NCI-H524 (cell line): ENCODE data around the gene THAP11.
"Not testable (repeated sequence)": the region's sequence is repeated elsewhere in the genome, so short reads cannot be mapped to it uniquely, and the experiment has no call there.

Source experiments
- DNase-seq, 2 experiments: peaks; one replicate each; lab custom pipeline; 2025; lab: John Stamatoyannopoulos, UW

THAP11 gene

DNA sequence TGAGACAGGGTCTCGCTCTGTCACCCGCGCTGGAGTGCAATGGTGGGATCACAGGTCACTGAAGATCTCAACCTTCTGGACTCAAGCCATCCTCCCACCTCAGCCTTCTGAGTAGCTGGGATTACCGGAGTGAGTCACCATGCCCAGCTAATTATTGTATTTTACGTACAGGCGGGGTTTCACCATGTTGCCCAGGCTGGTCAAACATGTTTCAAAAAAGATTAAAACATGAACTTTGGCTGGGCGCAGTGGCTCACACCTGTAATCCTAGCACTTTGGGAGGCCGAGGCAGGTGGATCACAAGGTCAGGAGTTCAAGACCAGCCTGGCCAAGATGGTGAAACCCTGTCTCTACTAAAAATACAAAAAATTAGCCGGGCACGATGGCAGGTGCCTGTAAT is 4.9 kb upstream of the THAP11 start:
- not testable (repeated sequence) for DNase-seq

DNA sequence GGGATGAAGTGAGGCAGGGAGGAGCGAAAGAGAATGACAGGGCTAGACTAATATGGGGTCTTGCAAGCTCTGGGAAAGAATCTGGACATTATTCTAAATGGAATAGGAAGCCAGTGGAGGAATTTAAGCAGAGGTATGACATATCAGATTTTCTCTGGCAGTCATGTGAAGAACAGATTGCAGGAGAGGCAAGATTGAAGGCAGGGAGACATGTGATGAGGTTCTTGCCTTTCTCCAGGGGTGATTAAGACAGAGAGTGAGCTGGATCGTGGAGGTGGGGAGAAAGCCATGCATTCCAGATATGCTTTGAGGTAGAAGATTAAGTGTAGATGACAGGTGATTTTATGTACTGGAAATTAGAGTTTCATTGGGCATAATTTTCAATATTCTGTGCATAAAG is 4.3 kb upstream of the THAP11 start:
- DNase-seq: no peak

DNA sequence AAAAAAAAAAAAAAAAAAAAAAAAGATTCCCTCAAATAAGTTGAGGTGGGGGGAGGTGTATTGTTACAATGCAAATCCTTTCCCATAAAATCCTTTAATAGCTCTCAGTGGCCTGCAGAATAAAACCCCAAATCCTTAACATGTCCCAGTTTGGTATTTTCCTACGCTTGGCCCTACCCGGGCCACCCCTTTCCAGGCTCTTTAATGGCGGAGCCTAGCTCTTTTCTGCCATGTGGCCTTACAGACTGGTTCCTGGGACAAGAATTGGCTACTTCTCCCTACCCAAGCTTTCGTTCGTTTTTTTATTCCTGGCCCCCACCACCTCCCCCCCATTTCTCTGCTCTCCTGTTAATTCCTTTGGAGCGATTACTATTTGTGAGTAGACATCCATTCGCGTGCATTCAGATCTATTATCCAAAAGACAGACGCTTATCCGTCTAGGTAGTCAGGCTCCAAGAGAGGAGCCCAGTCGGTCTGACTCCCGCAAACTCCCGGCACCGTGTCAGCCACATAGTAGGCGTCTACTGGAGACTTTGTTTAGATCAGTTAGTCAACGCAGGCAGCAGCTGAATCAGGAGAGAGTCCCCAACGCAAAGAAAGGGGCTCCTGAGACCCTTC is 813 bp upstream of the THAP11 start:
- no peak for DNase-seq

DNA sequence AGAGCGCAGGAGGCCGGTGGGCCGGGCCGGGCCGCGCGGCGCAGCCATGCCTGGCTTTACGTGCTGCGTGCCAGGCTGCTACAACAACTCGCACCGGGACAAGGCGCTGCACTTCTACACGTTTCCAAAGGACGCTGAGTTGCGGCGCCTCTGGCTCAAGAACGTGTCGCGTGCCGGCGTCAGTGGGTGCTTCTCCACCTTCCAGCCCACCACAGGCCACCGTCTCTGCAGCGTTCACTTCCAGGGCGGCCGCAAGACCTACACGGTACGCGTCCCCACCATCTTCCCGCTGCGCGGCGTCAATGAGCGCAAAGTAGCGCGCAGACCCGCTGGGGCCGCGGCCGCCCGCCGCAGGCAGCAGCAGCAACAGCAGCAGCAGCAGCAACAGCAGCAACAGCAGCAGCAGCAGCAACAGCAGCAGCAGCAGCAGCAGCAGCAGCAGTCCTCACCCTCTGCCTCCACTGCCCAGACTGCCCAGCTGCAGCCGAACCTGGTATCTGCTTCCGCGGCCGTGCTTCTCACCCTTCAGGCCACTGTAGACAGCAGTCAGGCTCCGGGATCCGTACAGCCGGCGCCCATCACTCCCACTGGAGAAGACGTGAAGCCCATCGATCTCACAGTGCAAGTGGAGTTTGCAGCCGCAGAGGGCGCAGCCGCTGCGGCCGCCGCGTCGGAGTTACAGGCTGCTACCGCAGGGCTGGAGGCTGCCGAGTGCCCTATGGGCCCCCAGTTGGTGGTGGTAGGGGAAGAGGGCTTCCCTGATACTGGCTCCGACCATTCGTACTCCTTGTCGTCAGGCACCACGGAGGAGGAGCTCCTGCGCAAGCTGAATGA is 606 bp downstream of the THAP11 start:
- peak; percentile 32 to 74 for DNase-seq

DNA sequence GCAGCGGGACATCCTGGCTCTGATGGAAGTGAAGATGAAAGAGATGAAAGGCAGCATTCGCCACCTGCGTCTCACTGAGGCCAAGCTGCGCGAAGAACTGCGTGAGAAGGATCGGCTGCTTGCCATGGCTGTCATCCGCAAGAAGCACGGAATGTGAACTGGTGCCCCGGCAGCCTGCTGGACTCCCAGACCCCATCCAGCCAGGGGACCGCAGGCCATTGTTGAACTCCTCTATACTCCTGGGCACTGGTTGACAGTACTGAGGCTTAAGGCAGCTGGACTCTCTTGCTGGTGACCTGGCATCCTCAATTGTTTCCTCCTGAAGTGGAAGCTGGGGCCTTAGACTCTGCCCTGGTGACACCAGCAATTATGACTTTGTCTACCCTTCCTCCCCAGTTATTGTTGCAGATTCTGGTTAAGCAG is 1.2 kb downstream of the THAP11 start:
- DNase-seq: no peak

DNA sequence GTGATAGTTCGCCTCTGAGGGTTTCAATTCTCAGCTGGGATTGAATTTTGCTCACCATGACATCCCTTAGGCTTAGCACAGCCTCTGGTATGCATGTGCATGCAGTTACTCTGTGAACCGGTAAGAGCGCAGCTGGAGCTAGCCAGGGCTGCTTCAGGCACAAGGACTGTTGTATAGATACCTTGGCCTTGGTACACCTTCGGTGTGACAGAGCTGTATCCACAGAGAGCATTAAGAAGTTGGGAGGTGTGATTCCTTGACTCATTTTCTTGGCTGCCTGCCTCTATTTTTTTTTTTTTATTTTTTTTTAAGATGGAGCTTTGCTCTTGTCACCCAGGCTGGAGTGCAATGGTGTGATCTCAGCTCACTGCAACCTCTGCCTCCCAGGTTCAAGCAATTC is 2.4 kb downstream of the THAP11 start:
- DNase-seq: peak in 1 of 2 experiments; percentile 21

DNA sequence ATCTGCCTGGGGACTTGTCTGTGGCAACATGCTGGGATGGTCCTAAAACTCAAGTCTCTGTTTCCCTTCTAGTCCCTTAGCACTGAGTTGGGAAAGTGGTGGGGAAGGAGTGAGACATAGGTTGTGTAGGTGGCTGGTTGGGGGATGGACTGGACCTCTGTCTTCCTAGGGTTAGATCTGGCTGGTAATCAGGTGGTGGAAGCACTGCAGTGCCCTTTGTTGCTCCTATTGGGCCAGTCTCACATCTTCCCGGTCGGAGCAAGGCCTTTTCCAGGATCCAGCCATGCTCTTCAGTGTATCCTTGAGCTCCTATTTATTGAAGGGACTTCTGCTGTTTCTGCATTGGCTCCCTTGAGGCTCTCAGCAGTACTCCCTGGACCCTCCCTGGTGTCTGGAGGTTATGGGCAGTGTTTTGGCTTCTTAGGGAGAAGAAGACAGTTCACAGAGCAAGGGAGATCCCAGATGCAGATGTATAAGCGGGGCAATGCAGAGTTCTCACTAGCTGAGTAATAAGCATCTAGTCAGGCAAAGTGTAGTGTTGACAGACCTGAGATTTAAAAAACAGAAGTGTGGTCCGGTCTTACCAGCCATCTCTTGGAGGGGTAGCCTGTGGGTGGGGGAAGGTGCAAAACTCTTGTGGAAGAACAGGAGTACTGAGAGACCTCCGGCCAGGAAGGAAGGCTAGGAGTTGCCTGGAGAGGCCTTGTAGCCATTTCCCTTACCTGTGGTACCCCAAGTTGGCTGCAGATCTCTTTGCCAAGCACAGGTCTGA is 3.4 kb downstream of the THAP11 start:
- DNase-seq: no peak

DNA sequence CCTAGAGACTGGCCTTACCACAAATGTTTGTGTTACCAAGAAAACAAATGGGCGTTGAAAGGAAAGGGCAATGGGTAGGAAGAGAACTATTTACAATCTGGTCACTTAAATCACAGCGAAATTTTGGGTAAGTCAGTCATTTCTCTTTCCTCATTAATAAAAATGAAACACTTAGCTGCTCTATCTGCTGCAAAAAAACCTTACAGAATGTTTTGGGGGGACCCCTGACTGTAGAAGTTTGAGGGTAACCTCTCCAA is 3.9 kb downstream of the THAP11 start:
- DNase-seq: no peak

DNA sequence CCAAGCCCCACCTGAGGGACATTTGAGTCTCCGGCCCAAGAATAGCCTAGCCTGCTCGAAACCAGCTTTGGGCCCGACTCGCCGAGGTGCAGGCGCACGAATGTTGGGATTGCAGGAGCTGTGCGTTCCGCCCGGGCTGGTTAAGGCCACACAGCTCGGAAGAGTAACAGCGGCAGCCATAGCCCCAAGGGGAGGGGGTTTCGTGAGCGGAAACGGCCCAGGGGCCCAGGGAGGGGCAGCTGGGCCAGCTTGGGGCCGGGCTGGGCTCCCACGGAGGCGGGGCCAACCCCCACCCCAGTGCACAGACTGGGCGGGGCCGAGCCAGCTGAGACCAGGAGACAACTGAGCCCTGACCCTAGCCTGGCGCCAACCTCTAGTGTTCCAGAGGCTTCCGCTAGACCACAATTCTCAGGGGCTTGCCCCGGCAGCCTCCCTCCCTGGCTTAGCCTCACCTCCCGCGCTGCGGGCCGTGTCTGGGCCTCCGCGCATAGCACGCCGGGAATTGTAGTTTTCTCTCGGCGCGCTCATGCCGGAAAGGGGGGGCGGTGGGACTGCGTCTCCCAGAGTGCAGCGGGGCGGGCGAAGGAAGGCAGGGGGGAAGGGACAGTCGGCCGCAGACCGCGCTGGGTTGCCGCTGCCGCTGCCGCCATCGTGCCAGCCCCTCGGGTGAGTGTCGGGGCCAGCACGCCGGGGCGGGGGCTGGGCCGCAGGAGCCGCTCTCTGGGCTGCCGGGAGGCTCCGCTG is 4.4 kb downstream of the THAP11 start, which contains the start of gene NUTF2:
Gene NUTF2 (plus strand): TSS at position 614 of the 744 bp plus-strand sequence. CDS start 18,198 bp downstream, outside the sequence.
- peak; percentile 97 to 98 for DNase-seq

DNA sequence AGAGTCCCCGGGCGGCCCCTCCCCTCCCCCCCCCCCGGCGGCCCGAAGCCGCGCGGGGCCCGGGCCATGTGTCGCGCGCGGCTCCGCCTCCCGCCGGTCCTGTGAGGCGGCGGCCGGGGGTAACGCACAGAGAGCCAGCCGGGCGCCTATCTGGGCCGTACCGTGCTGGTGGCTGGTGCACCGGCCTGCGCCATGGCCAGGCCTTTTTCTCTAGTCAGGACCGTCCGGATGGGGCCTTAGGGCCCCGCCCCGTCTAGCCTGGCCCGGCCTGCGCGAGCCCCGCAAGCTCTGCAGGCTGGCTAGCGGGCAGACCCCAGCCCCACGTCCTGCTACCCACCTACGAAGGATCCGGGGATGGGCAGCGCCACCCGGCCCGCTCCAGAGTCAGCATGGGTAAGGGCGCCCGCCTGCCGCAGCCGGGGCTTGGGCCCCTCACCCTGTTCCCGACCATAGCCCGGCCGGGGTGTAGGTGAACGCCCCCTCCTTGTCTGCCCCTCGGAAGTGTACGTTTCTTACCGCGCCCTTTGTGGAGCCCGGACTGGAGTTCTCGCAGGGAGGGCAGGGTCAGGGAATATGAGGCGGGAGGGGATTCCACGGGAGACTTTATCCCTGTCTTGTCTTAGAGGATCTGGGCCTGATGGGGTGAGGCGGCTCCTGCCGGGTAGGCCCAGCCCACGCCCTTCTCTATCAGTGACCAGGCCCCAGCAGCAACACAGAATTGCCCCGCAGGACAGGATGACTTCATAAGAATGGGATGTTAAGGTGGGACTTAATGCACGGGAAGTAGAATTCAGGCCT is 5.1 kb downstream of the THAP11 start, which contains the start of gene CENPT:
Gene CENPT (minus strand): TSS at position 630 of the 798 bp plus-strand sequence. CDS start 13,834 bp downstream, outside the sequence.
- peak; percentile 66 to 75 for DNase-seq

DNA sequence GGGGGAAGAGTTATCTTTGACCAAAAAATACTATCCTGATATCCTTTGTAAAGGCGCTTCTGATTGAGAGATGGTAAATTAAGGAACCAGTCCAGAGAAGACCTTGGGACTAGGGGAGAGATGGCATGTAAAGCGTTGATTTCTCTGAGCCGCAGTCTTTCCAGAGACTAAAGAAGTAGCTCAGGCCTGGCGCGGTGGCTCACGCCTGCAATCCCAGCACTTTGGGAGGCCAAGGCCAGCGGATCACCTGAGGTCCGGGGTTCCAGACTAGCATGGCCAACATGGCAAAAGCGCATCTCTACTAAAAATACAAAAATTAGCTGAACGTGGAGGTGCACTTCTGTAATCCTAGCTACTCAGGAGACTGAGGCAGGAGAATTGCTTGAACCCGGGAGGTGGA is 6.0 kb downstream of the THAP11 start:
- no peak for DNase-seq

DNA sequence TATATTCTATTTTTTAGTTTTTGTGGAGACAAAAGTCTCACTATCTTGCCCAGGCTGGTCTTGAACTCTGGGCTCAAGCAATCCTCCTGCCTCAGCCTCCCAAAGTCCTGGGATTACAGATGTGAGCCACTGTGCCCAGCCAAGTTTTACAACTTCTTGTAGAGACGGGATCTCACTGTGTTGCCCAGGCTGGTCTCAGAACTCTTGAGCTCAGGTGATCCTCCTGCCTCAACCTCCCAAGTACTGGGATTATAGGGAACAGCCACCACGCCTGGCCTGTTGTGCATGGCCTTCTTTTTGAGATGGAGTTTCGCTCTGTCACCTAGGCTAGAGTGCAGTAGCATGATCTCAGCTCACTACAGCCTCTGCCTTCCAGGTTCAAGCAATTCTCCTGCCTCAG is 11.6 kb downstream of the THAP11 start:
- DNase-seq: no peak

DNA sequence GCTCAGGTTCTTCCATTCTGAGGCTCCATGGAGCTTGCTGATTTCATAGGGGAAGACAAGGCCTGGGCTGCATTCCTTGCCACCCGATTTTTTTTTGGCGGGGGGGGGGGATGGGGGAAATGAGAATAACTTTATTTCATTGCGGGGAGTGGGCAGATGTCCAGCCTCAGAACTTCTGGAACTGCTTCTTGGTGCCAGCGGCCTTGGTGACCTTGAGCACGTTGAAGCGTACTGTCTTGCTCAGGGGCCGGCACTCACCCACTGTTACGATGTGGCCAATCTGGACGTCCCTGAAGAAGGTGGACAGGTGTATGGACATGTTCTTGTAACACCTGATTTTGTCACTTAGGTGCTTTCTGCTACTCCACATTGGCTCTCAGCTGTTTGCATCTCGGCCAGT is 13.7 kb downstream of the THAP11 start:
- no peak for DNase-seq

DNA sequence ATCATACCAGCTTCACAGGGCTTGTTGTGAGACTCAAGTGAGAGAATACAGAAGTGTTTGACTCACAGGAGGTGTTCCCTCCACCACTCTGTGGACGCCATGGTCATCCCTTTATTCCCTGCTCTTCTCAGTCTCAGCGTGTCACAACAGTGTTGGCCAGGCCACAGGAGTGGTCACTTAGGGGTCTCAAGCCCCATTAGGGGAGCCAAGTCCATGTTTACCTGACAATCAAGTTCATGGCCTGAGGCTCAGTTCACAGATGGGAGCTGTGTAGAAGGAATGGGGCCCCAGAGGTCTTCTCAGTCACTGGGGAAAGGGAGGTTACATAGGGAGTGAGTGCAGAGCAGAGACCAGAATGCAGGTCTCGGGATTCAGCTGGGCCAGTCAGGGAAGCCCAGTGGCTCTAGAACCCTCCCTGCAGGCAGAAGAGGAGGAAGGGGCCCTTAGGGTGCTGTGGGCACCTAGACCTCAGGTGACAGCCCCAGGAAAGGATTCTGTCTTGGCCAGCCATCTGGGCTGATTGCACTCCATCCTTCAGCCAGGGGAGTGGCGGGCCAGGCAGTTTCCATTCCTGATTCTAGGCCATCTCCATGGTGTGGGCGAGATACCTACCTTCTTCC is 14.9 kb downstream of the THAP11 start:
- no peak for DNase-seq

DNA sequence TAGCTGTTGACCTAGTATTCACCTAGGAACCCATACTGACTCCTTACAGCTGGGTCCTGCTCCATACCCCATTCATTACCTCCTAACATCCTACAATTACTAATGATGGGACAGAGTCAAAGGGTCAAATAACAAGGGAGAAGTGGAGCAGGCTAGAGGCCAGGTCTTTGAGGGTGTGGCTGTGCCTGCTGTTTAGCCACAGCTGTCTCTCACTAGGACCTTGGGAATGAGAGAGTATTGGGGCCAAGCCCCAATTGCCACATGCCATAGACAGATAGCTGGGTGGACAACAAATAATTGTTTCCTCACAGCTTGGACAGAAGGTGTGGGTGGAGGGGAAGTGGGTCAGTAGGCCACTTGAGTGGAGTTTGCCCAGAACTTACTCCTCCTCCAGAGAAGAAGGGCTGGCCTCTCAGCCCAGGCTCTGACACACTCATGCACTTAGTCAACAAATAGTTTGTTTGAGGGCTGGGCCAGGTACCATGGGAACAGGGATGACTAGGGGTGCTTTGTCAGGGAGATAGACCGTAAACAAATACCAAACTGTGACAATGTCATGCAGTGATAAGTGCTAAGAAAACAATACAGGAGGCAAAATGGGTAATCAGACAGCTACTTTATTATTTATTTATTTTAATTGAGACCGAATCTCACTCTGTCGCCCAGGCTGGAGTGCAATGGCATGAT is 15.6 kb downstream of the THAP11 start:
- no peak for DNase-seq

DNA sequence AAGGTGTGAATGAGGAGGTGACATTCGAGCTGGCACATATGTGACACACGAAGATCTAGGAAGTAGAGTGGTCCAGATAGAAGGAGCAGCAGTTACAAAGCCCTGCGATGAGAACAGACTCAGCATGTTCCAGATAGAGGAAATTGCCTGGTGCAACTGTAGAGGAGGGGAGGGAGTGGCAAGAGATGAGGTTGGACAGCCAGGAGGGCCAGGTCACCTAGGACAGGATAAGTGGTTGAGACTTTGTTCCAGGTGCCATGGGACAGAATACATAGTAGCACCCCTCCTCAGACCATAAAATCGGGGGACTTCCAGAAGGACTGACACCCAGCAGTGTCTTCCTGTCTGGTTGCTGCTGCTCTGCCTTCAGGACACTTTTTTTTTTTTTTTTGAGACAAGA is 16.4 kb downstream of the THAP11 start:
- no peak for DNase-seq

DNA sequence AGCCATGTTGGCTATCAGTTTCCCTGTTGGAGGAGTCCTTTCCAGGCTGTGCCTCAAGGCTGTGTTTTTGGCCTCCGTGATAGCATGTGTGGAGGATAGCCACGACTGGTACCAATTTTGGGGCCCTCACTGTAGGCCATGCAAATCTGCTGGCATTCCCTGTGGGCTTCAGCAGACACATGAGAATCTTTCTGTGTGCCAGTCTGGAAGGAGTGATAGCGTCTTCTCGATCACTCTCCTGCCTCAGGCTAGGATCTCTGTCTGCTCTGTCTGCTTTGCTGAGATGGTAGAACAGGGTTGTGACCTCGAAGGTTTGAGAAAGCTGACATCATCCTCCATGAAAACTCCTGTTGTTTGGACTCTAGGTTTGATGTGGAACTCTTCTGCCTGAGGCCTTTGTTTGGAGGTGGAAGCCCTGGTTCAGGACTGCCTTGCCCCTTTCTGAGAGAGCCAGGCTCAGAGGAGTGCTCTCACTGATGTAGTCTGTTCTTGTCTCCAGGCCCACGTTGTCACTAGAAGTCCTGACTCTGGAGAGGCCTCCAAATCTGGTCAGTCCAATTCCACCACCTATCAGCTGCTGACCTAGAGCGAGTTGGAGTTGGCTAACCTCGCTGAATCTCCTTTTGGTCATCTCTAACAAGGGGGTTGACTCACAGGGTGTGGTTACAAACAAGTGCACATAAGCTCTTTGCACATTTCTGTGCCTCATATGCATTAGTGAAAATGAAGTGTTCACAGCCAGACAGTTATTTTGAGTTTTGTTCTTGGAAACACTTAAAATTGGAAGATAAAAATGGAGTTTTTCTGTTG is 18.7 kb downstream of the THAP11 start:
- no peak for DNase-seq

DNA sequence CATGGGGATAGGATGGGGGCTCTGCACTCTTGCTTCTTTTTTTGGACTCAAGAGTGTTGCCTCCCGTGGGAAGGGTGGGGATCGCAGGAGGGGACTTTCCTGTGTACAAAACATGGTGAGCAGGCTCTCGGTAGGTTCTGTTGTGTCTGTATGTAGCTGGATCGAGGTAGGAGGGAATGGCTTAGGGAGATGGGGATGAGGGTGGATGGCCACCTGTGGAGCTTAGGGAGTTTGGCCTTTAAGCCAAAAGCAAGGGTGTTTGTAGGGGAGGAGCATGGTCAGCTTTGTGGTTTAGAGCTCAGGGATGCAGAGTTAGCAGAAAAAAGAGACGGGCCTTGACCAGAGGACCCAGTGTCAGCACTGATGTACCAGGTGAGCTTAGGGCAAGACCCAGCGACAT is 19.8 kb downstream of the THAP11 start:
- DNase-seq: no peak
